CD4-positive, alpha-beta T cell treated with Interleukin-6 for 4 hours (primary cell): Measurements from ENCODE around the gene TADA3.

Experiments used
- DNase-seq: peaks from one replicate; pipeline ENCODE4 v3.0.0-alpha.2; 2020; ENCODE audit warnings: mixed read lengths

Gene TADA3

DNA sequence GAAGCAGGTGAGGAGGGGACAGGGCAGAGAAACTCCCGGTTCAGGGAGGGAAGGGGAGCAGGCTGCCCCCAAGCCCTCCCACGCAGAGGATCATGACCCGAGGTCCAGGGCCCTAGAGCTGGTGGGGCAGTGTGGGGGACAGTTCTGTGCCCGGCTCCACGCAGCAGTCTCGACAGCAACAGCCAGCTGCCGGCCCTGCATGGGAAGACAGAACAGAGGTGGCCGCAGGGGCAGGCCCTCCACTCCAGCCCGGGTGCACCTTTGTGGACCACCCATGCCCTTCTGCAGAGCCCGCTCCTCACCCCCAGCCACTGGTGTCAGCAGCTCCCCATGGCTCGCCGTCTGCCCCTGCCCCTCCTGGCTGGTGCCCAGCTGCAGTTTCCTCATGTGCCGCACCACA lies 34.8 kb downstream of the TADA3 start:
- no peak for DNase-seq

DNA sequence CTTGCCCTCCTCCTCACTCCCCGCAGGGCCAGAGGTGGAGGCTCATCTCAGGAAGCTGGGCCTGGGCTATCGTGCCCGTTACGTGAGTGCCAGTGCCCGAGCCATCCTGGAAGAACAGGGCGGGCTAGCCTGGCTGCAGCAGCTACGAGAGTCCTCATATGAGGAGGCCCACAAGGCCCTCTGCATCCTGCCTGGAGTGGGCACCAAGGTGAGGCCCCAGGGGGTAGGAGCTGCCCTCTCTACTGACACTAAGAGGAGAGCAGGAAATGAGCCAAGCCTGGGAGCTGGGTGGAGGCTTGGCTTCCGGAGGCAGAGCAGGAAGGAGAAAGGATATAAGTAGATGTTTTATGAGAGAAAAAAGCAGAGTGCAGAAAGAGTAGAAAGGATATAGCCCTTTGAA lies 37.6 kb downstream of the TADA3 start:
- peak; percentile 24 for DNase-seq

DNA sequence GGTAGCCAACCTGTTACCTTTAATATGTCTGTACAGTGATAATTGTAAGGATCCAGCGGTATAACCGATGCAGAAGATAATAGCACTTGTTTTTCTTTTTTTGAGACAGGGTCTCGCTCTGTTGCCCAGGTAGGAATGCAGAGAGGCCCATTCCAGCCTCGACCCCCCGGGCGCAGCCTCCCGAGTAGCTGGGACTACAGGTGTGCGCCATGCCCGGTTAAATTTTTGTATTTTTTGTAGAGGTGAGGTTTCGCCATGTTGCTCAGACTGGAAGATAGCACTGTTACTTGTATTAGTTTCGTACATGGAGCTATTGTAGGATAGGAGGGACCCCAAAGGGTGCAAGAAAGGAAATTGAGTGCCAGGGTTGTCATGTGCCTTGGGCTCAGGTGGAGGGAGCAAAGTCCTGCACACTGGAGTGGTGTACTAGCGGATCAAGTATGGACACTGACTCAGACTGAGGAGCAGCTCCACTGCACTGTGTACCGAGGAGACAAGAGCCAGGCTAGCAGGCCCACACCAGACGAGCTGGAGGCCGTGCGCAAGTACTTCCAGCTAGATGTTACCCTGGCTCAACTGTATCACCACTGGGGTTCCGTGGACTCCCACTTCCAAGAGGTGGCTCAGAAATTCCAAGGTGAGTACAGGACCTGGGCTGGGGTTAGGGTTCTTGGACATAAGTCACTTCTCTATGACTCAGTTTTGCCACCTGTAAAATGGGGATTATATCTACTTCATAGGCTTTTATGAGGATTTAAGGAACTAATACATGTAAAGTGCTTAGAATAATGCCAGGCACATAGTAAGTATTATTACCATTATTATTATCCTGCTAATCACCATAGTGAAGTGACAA lies 41.5 kb downstream of the TADA3 start:
- no peak for DNase-seq

DNA sequence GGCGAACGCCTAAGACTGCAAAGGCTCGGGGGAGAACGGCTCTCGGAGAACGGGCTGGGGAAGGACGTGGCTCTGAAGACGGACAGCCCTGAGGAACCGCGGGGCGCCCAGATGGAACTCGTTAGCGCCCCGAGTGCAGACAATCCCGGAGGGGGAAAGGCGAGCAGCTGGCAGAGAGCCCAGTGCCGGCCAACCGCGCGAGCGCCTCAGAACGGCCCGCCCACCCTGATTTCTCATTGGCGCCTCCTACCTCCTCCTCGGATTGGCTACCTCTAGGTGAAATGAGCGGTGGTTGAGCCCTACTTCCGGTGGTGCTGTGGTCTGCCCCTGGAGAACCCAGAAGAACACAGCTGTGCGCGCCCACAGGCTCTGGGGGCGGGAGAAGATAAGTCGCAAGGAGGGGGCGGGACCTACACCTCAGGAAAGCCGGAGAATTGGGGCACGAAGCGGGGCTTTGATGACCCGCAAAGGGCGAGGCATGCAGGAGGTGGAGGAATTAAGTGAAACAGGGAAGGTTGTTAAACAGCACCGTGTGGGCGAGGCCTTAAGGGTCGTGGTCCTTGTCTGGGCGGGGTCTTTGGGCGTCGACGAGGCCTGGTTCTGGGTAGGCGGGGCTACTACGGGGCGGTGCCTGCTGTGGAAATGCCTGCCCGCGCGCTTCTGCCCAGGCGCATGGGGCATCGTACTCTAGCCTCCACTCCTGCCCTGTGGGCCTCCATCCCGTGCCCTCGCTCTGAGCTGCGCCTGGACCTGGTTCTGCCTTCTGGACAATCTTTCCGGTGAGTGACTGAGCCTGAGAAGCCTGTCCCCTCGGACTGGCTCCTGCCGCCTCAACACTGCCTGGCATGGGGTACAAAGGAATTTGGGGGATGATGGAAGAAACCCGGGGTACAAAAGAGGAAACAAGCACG lies 42.4 kb downstream of the TADA3 start, which contains the start of gene OGG1:
OGG1 (plus strand) TSS at position 308 of the 911 bp plus-strand sequence; CDS start at position 643, 335 bp downstream.
- peak; percentile 96 for DNase-seq

DNA sequence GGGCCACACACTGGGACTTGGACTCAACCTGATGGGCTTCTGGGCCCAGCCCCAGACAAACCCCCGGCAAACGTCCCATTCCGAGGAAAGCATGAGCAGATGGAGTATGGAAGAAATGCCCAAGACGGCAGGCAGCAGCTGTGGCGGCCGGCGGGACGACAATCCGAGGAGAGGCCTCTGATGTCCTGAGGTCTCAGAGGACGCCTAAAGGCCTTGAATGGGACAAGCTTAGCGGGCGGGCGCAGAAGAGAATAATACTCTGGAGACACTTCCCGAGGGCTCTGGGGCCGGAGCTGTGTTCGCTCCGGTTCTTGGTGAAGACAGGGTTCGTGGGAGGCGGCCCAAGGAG lies 43.0 kb downstream of the TADA3 start:
- no peak for DNase-seq

DNA sequence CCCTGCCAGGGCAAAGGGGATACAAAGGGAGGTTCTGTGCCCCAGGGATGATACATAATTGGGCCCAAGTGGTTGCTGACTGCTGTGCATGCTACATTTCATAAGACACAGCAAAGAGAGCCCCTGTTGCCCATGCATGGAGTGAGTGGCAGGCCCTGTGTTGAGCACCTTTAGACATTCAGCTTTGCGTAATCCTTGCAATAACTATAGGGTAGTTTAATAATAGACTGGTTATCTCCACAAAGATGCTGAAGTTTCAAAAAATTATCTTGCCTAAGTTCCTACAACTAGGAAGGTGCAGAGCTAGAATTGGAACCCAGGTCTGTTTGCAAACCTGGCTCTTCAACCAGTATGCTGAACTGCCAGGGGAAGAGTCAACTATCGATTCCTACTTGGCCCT lies 44.2 kb downstream of the TADA3 start:
- DNase-seq: no peak

DNA sequence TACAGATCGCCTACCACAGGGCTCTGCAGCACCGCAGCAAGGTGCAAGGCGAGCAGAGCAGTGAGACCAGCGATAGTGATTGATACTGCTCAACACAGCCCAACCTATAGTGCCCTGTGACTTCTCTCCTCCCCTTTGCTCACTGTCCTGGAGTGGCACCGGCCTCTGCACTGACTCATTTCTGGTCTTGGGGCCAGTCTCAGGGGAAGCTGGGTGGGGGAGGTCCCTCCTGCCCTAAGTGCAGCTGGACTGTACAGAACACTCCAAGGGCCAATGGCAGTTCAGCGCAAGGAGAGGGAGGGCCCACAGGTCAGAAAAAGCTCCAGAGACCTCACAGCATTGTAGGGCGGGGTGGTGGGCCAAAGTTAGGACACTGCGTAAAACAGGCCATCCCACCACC lies 45.0 kb downstream of the TADA3 start:
- no peak for DNase-seq

DNA sequence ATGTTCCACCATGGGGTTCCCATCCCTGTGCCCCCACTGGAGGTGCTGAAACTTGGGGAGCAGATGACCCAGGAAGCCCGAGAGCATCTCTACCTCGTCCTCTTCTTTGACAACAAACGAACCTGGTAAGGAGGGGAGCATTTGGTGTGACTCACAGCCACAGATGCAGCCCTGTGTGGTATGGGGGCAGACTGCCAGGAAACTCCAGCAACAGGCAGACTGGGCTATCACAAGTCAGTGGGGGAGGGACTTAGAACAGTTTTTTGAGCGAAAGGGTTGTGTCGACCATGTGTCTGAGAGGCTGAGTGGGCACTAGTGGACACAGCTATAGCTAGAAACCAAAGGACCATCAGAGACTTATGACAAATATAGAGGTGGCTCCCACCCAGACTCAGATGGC lies 45.9 kb downstream of the TADA3 start:
- no peak for DNase-seq

DNA sequence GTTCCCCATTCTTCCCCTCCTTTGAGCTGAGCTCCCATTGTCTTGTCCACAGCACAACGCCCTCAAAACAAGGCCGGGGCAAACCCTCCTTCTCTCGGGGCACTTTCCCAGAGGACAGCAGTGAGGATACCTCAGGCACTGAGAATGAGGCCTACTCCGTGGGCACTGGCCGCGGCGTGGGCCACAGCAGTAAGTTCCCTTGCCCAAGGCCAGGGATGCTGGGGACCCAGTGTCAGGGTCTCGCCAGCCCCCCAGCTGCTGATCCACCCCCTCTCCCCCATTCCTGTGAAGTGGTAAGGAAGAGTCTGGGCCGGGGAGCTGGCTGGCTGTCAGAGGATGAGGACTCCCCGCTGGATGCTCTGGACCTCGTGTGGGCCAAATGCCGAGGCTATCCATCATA lies 46.8 kb downstream of the TADA3 start:
- DNase-seq: no peak

DNA sequence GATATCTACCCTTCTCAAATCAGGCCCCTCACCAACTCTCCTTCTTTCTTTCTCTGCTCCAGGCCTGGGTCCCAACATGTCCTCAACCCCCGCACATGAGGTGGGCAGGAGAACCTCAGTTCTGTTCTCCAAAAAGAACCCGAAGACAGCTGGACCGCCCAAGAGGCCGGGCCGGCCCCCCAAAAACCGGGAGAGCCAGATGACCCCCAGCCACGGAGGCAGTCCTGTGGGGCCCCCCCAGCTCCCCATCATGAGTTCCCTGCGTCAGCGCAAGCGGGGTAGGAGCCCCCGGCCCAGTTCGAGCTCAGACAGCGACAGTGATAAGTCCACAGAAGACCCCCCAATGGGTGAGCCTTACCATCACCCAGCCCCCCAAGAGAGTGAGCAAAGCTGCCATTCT lies 48.1 kb downstream of the TADA3 start:
- no peak for DNase-seq

DNA sequence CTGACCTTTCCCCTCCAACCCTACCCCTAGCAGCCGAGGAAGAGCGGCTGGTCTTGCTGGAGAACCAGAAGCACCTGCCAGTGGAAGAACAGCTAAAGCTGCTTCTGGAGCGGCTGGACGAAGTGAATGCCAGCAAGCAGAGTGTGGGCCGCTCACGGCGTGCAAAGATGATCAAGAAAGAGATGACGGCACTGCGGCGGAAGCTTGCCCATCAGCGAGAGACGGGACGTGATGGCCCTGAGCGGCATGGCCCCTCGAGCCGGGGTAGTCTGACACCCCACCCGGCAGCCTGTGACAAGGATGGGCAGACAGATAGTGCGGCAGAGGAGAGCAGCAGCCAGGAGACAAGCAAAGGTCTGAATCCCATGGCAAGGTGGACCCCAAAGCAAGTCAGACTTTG lies 48.7 kb downstream of the TADA3 start:
- no peak for DNase-seq

DNA sequence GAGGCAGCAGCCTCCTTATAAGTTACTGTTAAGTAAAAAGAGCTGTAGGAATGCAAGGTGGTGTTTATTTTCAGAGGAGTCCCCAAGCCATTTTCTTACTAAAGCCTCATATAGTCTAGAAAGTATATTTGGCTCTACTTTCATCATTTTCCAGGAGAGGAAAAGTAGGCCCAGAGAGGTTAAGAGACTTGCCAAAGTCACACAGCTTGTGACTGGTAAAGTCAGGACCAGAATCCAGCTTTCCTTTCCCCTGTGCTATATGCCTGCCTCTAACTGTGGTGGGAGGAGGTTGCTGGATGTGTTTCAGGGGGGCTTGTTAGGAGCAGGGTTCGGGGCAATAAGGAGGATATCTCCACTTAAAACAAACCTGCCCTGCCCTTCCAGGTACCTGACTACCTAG lies 49.7 kb downstream of the TADA3 start:
- no peak for DNase-seq

DNA sequence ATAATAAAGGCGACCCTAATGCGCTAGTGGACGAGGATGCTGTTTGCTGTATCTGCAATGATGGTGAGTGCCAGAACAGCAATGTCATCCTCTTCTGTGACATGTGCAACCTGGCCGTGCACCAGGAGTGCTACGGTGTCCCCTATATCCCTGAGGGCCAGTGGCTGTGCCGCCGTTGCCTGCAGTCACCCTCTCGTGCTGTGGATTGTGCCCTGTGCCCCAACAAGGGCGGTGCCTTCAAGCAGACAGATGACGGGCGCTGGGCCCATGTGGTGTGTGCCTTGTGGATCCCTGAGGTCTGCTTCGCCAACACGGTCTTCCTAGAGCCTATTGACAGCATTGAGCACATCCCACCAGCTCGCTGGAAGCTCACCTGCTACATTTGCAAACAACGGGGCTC lies 53.1 kb downstream of the TADA3 start:
- no peak for DNase-seq

DNA sequence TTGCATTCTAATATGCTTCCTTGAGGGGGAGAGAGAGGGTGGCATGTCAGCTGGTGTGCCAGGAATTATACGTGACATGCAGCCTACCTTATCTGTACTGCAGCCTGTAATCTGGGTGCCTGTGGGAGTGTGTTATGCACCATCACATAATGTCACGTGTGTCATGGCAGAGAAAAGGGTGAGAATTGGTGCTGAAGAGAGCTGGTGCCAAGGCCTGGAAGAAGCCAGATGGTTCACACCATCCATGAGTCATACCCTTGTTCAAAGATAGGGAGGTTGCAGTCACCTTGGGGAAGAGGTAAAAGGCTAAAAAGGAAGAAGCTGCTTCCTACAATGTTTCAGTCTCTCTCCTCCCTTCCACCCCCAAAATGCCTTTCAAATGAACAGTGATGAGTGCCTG lies 55.4 kb downstream of the TADA3 start:
- DNase-seq: no peak

DNA sequence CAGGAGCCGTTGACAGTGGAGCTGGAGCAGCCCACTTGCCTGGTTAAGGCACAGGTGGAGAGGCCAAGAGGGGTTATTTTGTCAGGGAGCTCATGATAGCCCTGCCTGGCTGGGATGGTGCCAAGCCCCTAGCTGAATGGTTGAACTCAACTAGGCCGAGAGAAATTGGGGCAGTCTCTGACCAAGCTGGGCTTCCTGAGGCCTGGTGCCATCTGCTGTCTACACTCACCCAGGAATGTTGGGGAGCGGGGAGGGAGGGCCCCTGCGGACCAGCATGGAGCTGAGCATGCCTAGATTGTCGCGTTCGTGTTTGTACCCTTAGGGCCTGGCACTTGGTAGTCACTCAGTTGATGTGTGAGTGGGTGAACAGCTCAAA lies 59.5 kb downstream of the TADA3 start:
- no peak for DNase-seq

DNA sequence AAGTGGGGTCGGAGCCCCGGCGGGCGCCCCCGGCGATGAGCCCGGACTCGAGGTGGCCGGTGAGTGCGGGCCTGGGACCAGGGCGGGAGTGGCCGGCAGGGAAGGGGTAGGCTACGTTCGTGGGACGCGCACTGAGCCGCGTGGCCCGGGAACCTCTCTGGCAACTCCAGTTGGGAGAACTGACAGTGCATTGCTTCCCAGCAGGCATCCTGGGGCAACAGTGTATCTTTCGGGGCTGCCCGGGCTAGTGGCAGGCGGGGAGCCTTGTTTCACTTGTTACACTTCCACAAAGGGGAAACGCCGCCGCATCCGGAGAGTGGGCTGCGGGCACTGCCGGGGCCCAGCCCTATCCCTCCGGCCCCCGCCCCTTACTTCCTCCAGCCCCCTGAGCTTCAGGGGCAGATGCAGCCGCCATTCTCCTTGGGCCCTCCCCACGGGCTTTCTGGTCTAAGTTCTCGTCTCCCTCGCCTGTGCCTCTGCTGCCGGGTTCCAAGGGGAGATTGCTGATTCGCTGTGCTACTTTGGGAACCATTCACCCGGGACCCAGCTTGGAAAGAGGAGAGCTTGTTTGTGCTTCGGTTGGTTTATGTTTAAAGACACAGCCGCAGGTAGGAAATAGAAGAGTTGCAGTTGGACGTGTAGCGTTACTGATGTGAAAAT lies 60.1 kb downstream of the TADA3 start:
- DNase-seq: peak; percentile 43

DNA sequence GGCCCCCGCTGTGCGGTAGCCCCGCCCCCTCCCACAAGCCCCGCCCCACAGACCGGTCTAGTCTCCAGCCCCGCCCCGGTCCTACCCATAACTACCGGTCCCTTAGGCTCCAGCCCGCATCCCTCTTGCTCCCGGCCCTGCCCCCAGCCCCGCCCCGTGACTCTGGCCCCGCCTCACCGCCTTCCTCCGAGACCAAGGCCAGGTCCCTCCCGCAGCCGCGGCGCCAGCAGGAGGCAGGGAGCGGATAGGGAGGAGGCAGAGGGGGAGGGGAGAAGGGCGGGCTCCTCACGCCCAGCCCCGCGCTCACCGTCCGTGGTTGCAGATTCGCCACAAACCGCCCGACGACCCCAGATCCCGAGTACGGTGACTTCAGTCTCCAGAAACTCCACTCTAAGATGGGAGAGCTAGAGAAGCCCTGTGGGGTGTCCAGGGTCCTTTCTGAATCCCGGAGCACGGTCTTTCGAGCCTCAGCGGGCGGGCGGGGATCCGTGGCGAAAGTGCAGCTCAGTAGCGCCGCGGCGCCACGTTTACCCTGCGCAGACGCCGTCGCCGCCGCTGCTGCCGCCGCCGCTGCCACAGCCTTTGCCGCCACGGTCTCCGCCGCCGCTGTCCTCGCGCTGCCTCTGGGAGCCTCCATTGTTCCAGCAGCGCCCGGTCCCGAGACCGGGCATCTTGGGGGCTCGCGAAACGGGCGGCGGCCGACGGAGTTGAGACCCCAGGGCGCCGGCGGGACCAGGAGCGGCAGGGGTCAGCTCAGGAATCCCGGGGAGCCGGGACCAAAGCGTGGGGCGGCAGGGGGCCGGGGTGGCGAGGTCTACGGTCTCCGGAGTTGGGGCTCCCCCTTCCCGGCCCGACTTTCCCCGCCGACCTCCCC lies 60.8 kb downstream of the TADA3 start, which contains the start of gene BRPF1:
BRPF1 (plus strand) TSS at position 530 of the 874 bp plus-strand sequence. CDS start 2,406 bp downstream, outside the sequence.
- DNase-seq: peak; percentile 100

DNA sequence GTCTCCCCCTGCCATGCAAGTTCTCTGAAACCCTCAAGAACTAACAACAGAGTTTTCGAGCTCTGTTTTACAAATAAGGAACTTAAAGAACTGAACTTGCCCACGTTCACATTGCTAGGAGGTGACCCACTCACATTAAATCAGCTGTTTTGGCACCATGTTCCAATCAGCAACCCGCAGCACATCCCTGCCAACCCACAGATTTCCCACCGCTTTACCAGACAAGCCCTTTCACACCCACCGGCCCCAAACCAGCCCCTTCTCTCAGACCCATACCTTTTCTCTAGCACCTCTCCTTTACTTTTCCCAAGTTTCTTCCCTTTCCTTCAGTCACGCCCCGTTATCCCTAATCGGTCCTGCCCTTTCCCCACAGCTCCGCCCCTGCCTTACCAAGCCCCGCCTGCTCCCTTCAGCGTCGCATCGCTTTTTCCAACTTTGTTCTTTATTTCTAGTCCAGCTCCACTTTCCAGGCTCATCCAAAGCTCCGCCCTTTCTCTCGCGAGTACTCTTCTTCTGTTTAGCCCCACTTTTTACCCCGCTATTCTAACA lies 61.5 kb downstream of the TADA3 start:
- no peak for DNase-seq
